Neutrophil (primary cell): ENCODE measurements around the gene FNBP1.
A peak's percentile ranks its signal among the peaks of the same experiment; 100 is the strongest.

Experiments used
- H3K27ac ChIP-seq: fragments of 200-600 bp; sonication (generic); 2 replicates; pipeline ENCODE4 v1.5.1; 2016; ENCODE audit warnings: mild to moderate bottlenecking, moderate library complexity
- H3K27me3 ChIP-seq: fragments of 200-600 bp; sonication (generic); 2 replicates; pipeline ENCODE4 v1.6.0; 2016; ENCODE audit warnings: mild to moderate bottlenecking
- H3K36me3 ChIP-seq: fragments of 200-600 bp; sonication (generic); 2 replicates; pipeline ENCODE4 v1.5.1; 2017
- H3K4me1 ChIP-seq, 2 experiments: fragments of 200-600 bp in 1 of 2; sonication (generic) in 1 of 2; 1 replicate in 1 of 2; 2 replicates in 1 of 2; pipeline versions ENCODE4 v1.5.1 to v1.6.1; 2013 to 2016; ENCODE audit warnings: low read depth in 1 of 2, low read length in 1 of 2, mild to moderate bottlenecking in 1 of 2, moderate library complexity in 1 of 2; ENCODE audit not compliant: control insufficient read depth in 1 of 2, insufficient read depth in 1 of 2
- H3K4me3 ChIP-seq, 2 experiments: fragments of 200-600 bp in 1 of 2; sonication (generic) in 1 of 2; 1 replicate in 1 of 2; 2 replicates in 1 of 2; pipeline ENCODE4 v1.5.1; 2013 to 2016; ENCODE audit warnings: low read depth in 1 of 2, low read length in 1 of 2, mild to moderate bottlenecking in 1 of 2, moderate library complexity in 1 of 2
- H3K9me3 ChIP-seq: fragments of 200-600 bp; sonication (generic); 2 replicates; pipeline ENCODE4 v1.5.1; 2016
- TF ChIP-seq, protein P1 (sequence below): fragments of 200-600 bp; sonication (generic); IDR thresholded peaks from 2 replicates; pipeline ENCODE4 v1.5.1; 2016; ENCODE audit warnings: antibody characterized with exemption

Gene FNBP1

DNA sequence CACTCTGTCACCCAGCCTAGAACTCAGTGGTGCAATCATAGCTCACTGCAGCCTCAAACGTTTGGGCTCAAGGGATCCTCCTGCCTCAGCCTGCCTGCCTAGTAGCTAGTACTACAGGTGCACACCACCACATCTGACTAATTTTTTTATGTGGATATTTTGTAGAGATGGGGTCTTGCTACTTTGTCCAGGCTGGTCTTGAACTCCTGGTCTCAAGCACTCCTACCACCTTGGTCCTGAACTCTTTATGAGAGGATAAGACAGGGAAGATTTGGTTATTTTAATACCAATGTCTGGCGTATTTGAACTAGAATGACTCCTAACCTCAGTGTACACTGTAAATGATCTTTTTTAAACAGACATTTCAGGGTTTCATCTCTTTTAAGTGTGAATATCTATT, 19.8 kb upstream of the FNBP1 start:
- H3K27ac ChIP-seq, result no peak overlapping the region
- H3K36me3 ChIP-seq, result peaks cover 20% of the 10 kb centered on the region
- H3K27me3 ChIP-seq, result no peaks in the 10 kb centered on the region
- H3K4me3 ChIP-seq, result no peak overlapping the region
- TF ChIP-seq, protein P1, sequence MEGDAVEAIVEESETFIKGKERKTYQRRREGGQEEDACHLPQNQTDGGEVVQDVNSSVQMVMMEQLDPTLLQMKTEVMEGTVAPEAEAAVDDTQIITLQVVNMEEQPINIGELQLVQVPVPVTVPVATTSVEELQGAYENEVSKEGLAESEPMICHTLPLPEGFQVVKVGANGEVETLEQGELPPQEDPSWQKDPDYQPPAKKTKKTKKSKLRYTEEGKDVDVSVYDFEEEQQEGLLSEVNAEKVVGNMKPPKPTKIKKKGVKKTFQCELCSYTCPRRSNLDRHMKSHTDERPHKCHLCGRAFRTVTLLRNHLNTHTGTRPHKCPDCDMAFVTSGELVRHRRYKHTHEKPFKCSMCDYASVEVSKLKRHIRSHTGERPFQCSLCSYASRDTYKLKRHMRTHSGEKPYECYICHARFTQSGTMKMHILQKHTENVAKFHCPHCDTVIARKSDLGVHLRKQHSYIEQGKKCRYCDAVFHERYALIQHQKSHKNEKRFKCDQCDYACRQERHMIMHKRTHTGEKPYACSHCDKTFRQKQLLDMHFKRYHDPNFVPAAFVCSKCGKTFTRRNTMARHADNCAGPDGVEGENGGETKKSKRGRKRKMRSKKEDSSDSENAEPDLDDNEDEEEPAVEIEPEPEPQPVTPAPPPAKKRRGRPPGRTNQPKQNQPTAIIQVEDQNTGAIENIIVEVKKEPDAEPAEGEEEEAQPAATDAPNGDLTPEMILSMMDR, result no peak
- no peaks in the 10 kb centered on the region for H3K9me3 ChIP-seq
- H3K4me1 ChIP-seq, result peaks cover 11 to 15% of the 10 kb centered on the region in 2 experiments

DNA sequence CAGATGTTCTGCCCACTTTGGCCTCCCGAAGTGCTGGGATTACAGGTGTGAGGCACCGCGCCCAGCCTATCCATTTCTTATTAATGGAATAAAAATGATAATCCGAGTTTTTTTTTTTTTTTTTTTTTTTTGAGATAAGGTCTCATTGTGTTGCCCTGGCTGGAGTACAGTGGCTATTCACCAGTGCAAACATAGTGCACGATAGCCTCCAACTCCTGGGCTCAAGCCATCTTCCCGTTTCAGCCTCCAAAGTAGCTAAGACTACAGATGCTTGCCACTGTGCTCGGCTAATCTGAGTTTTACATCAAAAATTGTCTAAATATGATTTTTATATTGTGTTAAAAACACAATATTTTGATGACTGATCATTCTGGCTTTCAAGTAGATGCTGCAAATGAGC, 17.3 kb upstream of the FNBP1 start:
- Histone ChIP-seq H3K36me3 (peaks cover 20% of the 10 kb centered on the region), H3K4me3 (no peak overlapping the region), H3K27me3 (no peaks in the 10 kb centered on the region), H3K9me3 (no peaks in the 10 kb centered on the region), H3K27ac (no peak overlapping the region), H3K4me1 (peaks cover 8 to 12% of the 10 kb centered on the region in 2 experiments)
- TF ChIP-seq, protein P1, result no peak

DNA sequence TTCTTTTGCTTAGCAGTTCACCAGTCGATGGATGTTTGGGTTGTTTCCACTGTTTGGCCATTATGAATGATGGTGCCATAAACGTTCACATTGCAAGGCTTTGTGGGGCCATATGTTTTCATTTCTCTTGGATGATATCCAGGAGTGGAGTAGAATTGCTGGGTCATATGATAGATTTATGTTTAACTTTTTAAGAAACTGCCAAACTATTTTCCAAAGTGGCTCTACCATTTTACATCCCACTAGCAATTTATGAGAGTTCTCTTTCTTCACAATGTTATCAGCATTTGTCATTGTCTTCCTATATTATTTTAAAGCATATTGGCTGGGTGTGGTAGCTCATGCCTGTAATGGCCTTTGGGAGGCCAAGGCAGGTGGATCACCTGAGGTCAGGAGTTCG, 15.9 kb upstream of the FNBP1 start:
- no peaks in the 10 kb centered on the region for H3K9me3 ChIP-seq
- H3K27ac ChIP-seq, result no peak overlapping the region
- H3K4me1 ChIP-seq, result peaks cover 17 to 23% of the 10 kb centered on the region in 2 experiments
- no peak overlapping the region for H3K4me3 ChIP-seq
- TF ChIP-seq, protein P1, result no peak
- peaks cover 14% of the 10 kb centered on the region for H3K36me3 ChIP-seq
- no peaks in the 10 kb centered on the region for H3K27me3 ChIP-seq

- TF ChIP-seq, protein P1, result no peak
- Histone ChIP-seq H3K4me1 (peaks cover 19 to 26% of the 10 kb centered on the region in 2 experiments), H3K9me3 (no peaks in the 10 kb centered on the region), H3K27me3 (no peaks in the 10 kb centered on the region), H3K36me3 (peaks cover 14% of the 10 kb centered on the region), H3K4me3 (no peak overlapping the region), H3K27ac (no peak overlapping the region)
Observed at GRCh38 chr9:130058154-130058553, 15.2 kb upstream of the FNBP1 start.

DNA sequence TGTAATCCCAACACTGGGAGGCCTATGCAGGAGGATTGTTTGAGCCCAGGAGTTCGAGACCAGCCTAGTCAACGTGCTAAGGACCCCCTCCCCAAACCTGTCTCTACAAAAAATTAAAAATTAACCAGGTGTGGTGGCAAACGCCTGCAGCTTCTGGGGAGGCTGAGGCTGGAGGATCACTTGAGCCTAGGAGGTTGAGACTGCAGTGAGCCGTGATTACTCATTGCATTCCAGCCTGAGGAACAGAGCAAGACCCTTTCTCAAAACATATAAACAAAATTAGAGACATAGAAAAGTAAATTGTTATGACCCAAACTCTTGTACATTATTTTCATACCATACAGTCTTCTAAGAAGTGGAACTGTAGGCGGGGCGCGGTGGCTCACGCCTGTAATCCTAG, 11.8 kb upstream of the FNBP1 start:
- H3K27ac ChIP-seq, result peak overlapping the region; percentile 90
- peaks cover 25 to 27% of the 10 kb centered on the region in 2 experiments for H3K4me1 ChIP-seq

More for the DNA sequence above, 11.8 kb upstream of the FNBP1 start:
- H3K27me3 ChIP-seq, result no peaks in the 10 kb centered on the region
- peaks cover 14% of the 10 kb centered on the region for H3K36me3 ChIP-seq
- H3K4me3 ChIP-seq, result peak overlapping the region; percentile 96
- no peaks in the 10 kb centered on the region for H3K9me3 ChIP-seq
- TF ChIP-seq, protein P1, result no peak
